HEK293 (cell line): ENCODE data around the gene BCL2L1.

Experiments
- CTCF ChIA-PET: fragments of 350-600 bp; formaldehyde crosslinking; extraction: SDS; loops from one replicate; lab custom pipeline; 2021; ENCODE audit warnings: antibody characterized with exemption; lab: Yijun Ruan, JAX
- POLR2A ChIA-PET: fragments of 300-600 bp; formaldehyde crosslinking; extraction: SDS; loops from one replicate; lab custom pipeline; 2020; ENCODE audit warnings: antibody characterized with exemption, inconsistent platforms; lab: Yijun Ruan, JAX
- H3K27ac ChIP-seq: fragments of 200-500 bp; sonication (Bioruptor generic); 2 replicates; pipeline ENCODE4 v1.5.1; 2014; ENCODE audit warnings: low read depth, low read length, control low read depth, inconsistent platforms; ENCODE audit errors: extremely low read depth
- H3K36me3 ChIP-seq, 2 experiments: fragments of 200-500 bp in 1 of 2; sonication (Bioruptor generic) in 1 of 2; 1 replicate in 1 of 2; 2 replicates in 1 of 2; pipeline ENCODE4 v1.5.1; 2014 to 2017; ENCODE audit warnings: inconsistent platforms in 2 of 2, low read length in 2 of 2; ENCODE audit not compliant: control insufficient read depth in 2 of 2, insufficient read depth in 1 of 2
- H3K4me1 ChIP-seq: fragments of 200-500 bp; sonication (Bioruptor generic); 2 replicates; pipeline ENCODE4 v1.5.1; 2014; ENCODE audit warnings: mild to moderate bottlenecking, low read length, inconsistent platforms; ENCODE audit not compliant: control insufficient read depth, insufficient read depth
- H3K4me3 ChIP-seq: 2 replicates; pipeline ENCODE4 v1.5.1; 2011; ENCODE audit warnings: low read depth, mild to moderate bottlenecking, control low read depth, low read length, moderate library complexity
- H3K9me3 ChIP-seq: fragments of 200-500 bp; sonication (Bioruptor generic); 2 replicates; pipeline ENCODE4 v1.5.1; 2014; ENCODE audit warnings: low read depth, low read length, inconsistent platforms; ENCODE audit not compliant: control insufficient read depth, insufficient read depth
- AEBP2 ChIP-seq: fragments of 450-650 bp; formaldehyde crosslinking; IDR thresholded peaks from 2 replicates; pipeline ENCODE4 v1.5.1; 2016; ENCODE audit warnings: missing biosample characterization, missing genetic modification characterization, borderline replicate concordance
- ATF2 ChIP-seq: fragments of 450-650 bp; formaldehyde crosslinking; IDR thresholded peaks from 2 replicates; pipeline ENCODE4 v1.5.1; 2016; ENCODE audit warnings: missing biosample characterization, missing genetic modification characterization, low read depth
- KLF9 ChIP-seq: fragments of 450-650 bp; formaldehyde crosslinking; IDR thresholded peaks from 2 replicates; pipeline ENCODE4 v1.5.1; 2016; ENCODE audit warnings: missing biosample characterization, missing genetic modification characterization, low read depth
- MYNN ChIP-seq: fragments of 450-650 bp; formaldehyde crosslinking; IDR thresholded peaks from 2 replicates; pipeline ENCODE4 v1.5.1; 2016; ENCODE audit warnings: missing biosample characterization, missing genetic modification characterization, borderline replicate concordance
- MZF1 ChIP-seq: fragments of 450-650 bp; formaldehyde crosslinking; IDR thresholded peaks from 2 replicates; pipeline ENCODE4 v1.5.1; 2017; ENCODE audit warnings: missing biosample characterization, missing genetic modification characterization, borderline replicate concordance
- REPIN1 ChIP-seq: fragments of 450-650 bp; formaldehyde crosslinking; IDR thresholded peaks from 2 replicates; pipeline ENCODE4 v1.5.1; 2017; ENCODE audit warnings: missing biosample characterization, missing genetic modification characterization, low read depth
- YY2 ChIP-seq: fragments of 450-650 bp; formaldehyde crosslinking; IDR thresholded peaks from 2 replicates; pipeline ENCODE4 v1.5.1; 2016; ENCODE audit warnings: missing biosample characterization, missing genetic modification characterization
- ZBTB20 ChIP-seq: fragments of 450-650 bp; formaldehyde crosslinking; IDR thresholded peaks from 2 replicates; pipeline ENCODE4 v1.5.1; 2016; ENCODE audit warnings: missing biosample characterization, missing genetic modification characterization
- ZFP37 ChIP-seq: fragments of 450-650 bp; formaldehyde crosslinking; IDR thresholded peaks from 2 replicates; pipeline ENCODE4 v1.5.1; 2016; ENCODE audit warnings: missing biosample characterization, missing genetic modification characterization
- ZNF140 ChIP-seq: fragments of 450-650 bp; formaldehyde crosslinking; IDR thresholded peaks from 2 replicates; pipeline ENCODE4 v1.5.1; 2016; ENCODE audit warnings: missing biosample characterization, missing genetic modification characterization
- ZNF394 ChIP-seq: fragments of 450-650 bp; formaldehyde crosslinking; IDR thresholded peaks from 2 replicates; pipeline ENCODE4 v1.5.1; 2016; ENCODE audit warnings: missing biosample characterization, missing genetic modification characterization, mild to moderate bottlenecking, moderate library complexity, borderline replicate concordance
- ZNF549 ChIP-seq: fragments of 450-650 bp; IDR thresholded peaks from 2 replicates; pipeline ENCODE4 v1.5.1; 2018; ENCODE audit warnings: missing biosample characterization, missing genetic modification characterization, mild to moderate bottlenecking, inconsistent platforms, moderate library complexity
- ZNF555 ChIP-seq: fragments of 450-650 bp; formaldehyde crosslinking; conservative IDR thresholded peaks from 2 replicates; pipeline ENCODE4 v1.5.1; 2017; ENCODE audit warnings: missing biosample characterization, mild to moderate bottlenecking, missing genetic modification characterization, inconsistent platforms
- ZNF610 ChIP-seq: fragments of 450-650 bp; formaldehyde crosslinking; IDR thresholded peaks from 2 replicates; pipeline ENCODE4 v1.5.1; 2016; ENCODE audit warnings: missing biosample characterization, missing genetic modification characterization, borderline replicate concordance
- ZNF621 ChIP-seq: fragments of 450-650 bp; formaldehyde crosslinking; IDR thresholded peaks from 2 replicates; pipeline ENCODE4 v1.5.1; 2017; ENCODE audit warnings: missing biosample characterization, missing genetic modification characterization
- ZNF658 ChIP-seq: fragments of 450-650 bp; formaldehyde crosslinking; IDR thresholded peaks from 2 replicates; pipeline ENCODE4; 2016; ENCODE audit warnings: missing biosample characterization, missing genetic modification characterization
- ZNF830 ChIP-seq: fragments of 450-650 bp; IDR thresholded peaks from 2 replicates; pipeline ENCODE4 v1.5.0; 2018; ENCODE audit warnings: missing biosample characterization, missing genetic modification characterization, low read depth, mild to moderate bottlenecking, moderate library complexity
- ZSCAN5A ChIP-seq: fragments of 450-650 bp; formaldehyde crosslinking; IDR thresholded peaks from 2 replicates; pipeline ENCODE4 v1.5.1; 2016; ENCODE audit warnings: missing biosample characterization, missing genetic modification characterization

BCL2L1 gene

GRCh38 chr20:31638317-31638716 lies 84.4 kb downstream of the BCL2L1 start:
- POLR2A ChIA-PET: no interaction called here
- no peaks in the 10 kb centered on the region for H3K4me1 ChIP-seq
- no peaks in the 10 kb centered on the region for H3K9me3 ChIP-seq
- CTCF ChIA-PET: interaction anchor here (1.1 to 2.2 kb wide), 3 partner anchors 9 to 85 kb away, joined by 3 to 8 read pairs (median 4); no protein-coding TSS in a partner anchor
- no peak overlapping the region for H3K4me3 ChIP-seq
- TF ChIP-seq ZNF555 (tag by site-specific recombination) (no peak), AEBP2 (tag by site-specific recombination) (no peak), ZNF621 (tag by site-specific recombination) (no peak), ZNF610 (tag by site-specific recombination) (no peak), ZFP37 (tag by site-specific recombination) (no peak), ZSCAN5A (tag by site-specific recombination) (no peak), ZNF830 (tag by site-specific recombination) (no peak), REPIN1 (no peak), ZNF394 (tag by site-specific recombination) (no peak)
- no peaks in the 10 kb centered on the region for H3K36me3 ChIP-seq
- no peak overlapping the region for H3K27ac ChIP-seq

- TF ChIP-seq MZF1: no peak
- no peak for TF ChIP-seq ZNF549 (tag by site-specific recombination)
- no peak for TF ChIP-seq ZNF140 (tag by site-specific recombination)
- TF ChIP-seq ZBTB20 (tag by site-specific recombination): no peak
- no peak for TF ChIP-seq MYNN (tag by site-specific recombination)
- no peak for TF ChIP-seq ATF2
- TF ChIP-seq ZNF658: no peak
- no peak for TF ChIP-seq KLF9
- no peak for TF ChIP-seq YY2 (tag by site-specific recombination)
- no peaks in the 10 kb centered on the region for H3K36me3 ChIP-seq
- no peak within 1 kb of the TSS for H3K4me3 ChIP-seq
- no peaks in the 10 kb centered on the region for H3K4me1 ChIP-seq
- ChIA-PET CTCF (interaction anchor here (0.6 to 7.2 kb wide), 2 partner anchors 70 to 86 kb away, joined by 3 to 66 read pairs; partner anchors contain the start of gene BCL2L1), POLR2A (no interaction called here)
- no peaks in the 10 kb centered on the region for H3K9me3 ChIP-seq
- no peak within 1 kb of the TSS for H3K27ac ChIP-seq
These were observed 85.0 kb downstream of the BCL2L1 start, which contains the start of gene COX4I2 for GRCh38 chr20:31637660-31638059. Gene COX4I2, plus strand, starts transcription at chr20:31637912. Its CDS starts 1,106 bp downstream, at chr20:31639018.
